Smooth muscle cell (in vitro differentiated cells): ENCODE data around the gene SMYD3. TPM values are rescaled to one million over a fixed set of nuclear protein-coding genes. Genes with fewer than 3 reads are reported as not detected.

Source experiments
- DNase-seq: peaks from one replicate; lab custom pipeline; 2025; ENCODE audit not compliant: unreplicated experiment; lab: John Stamatoyannopoulos, UW
- H2AFZ ChIP-seq: fragments of 200-600 bp; sonication (generic); 2 replicates; pipeline ENCODE4 v1.6.0; 2016; ENCODE audit warnings: antibody characterized with exemption, low read depth, mild to moderate bottlenecking
- H3F3A ChIP-seq: fragments of 200-600 bp; sonication (generic); 2 replicates; pipeline ENCODE4 v1.6.0; 2017; ENCODE audit warnings: antibody characterized with exemption, low read depth
- H3K27ac ChIP-seq: fragments of 200-600 bp; sonication (generic); 2 replicates; pipeline ENCODE4 v1.5.1; 2016; ENCODE audit warnings: low read depth, mild to moderate bottlenecking
- H3K27me3 ChIP-seq: fragments of 200-600 bp; sonication (generic); 2 replicates; pipeline ENCODE4 v1.6.1; 2016; ENCODE audit warnings: low read depth, mild to moderate bottlenecking
- H3K36me3 ChIP-seq: fragments of 200-600 bp; sonication (generic); 2 replicates; pipeline ENCODE4 v1.5.1; 2016; ENCODE audit warnings: low read depth
- H3K4me1 ChIP-seq: fragments of 200-600 bp; sonication (generic); 2 replicates; pipeline ENCODE4 v1.5.1; 2016; ENCODE audit warnings: low read depth
- H3K4me2 ChIP-seq: fragments of 200-600 bp; sonication (generic); 2 replicates; pipeline ENCODE4 v1.6.0; 2016; ENCODE audit warnings: mild to moderate bottlenecking
- H3K4me3 ChIP-seq: fragments of 200-600 bp; sonication (generic); 2 replicates; pipeline ENCODE4 v1.5.1; 2016; ENCODE audit warnings: mild to moderate bottlenecking
- H3K79me2 ChIP-seq: fragments of 200-600 bp; sonication (generic); 2 replicates; pipeline ENCODE4 v1.6.0; 2016; ENCODE audit warnings: low read depth, mild to moderate bottlenecking
- H3K9ac ChIP-seq: fragments of 200-600 bp; sonication (generic); 2 replicates; pipeline ENCODE4 v1.6.0; 2016; ENCODE audit warnings: low read depth
- H3K9me3 ChIP-seq: fragments of 200-600 bp; sonication (generic); replicated peaks from 2 replicates; pipeline ENCODE4 v1.5.1; 2016; ENCODE audit warnings: low read depth
- H4K20me1 ChIP-seq: fragments of 200-600 bp; sonication (generic); 2 replicates; pipeline ENCODE4 v1.6.0; 2016; ENCODE audit warnings: low read depth
- CTCF ChIP-seq: fragments of 200-600 bp; sonication (generic); IDR thresholded peaks from 2 replicates; pipeline ENCODE4 v1.5.1; 2017; ENCODE audit warnings: borderline replicate concordance, mild to moderate bottlenecking, antibody characterized with exemption; ENCODE audit not compliant: insufficient read depth, poor library complexity, severe bottlenecking
- WGBS: methylation state at CpG from one replicate; pipeline ENCODE4 v1.1.7; 2016; ENCODE audit warnings: low lambda C conversion rate; 5-methylcytosine and 5-hydroxymethylcytosine counted together
- polyA plus RNA-seq: library from polyadenylated mRNA; unstranded; fragments of >200 nt; fragmentation: Nextera tagmentation; extraction: Ambion mirVana; gene quantifications from 2 replicates; pipeline ENCODE4 v1.2.1, GENCODE V29; 2016
- total RNA-seq: library from RNA; depleted of rRNA; stranded (reverse); fragments of >200 nt; gene quantifications from 2 replicates; pipeline ENCODE4 v1.2.3, GENCODE V29; 2014

SMYD3 gene
- total and polyA plus RNA-seq, 2 experiments from 2014 or later = 162 to 301 TPM

GRCh38 chr1:245895455-245895959 lies 611.6 kb downstream of the SMYD3 start:
- H3F3A ChIP-seq = peaks cover 3% of the 10 kb centered on the region
- no peak overlapping the region for H2AFZ ChIP-seq
- H3K79me2 ChIP-seq = peaks cover 3% of the 10 kb centered on the region
- no peak for TF ChIP-seq CTCF
- no peaks in the 10 kb centered on the region for H3K27me3 ChIP-seq
- H3K4me1 ChIP-seq = no peaks in the 10 kb centered on the region
- no peaks in the 10 kb centered on the region for H4K20me1 ChIP-seq
- peaks cover 19% of the 10 kb centered on the region for H3K36me3 ChIP-seq
- H3K4me3 ChIP-seq = no peak overlapping the region
- peak overlapping the region; percentile 25 for H3K4me2 ChIP-seq
- H3K27ac ChIP-seq = peak overlapping the region; percentile 69
- H3K9me3 ChIP-seq = no peaks in the 10 kb centered on the region
- WGBS = 95% methylated on average over 5 of the region's 5 CpGs
- H3K9ac ChIP-seq = no peak overlapping the region
- DNase-seq = no peak

- no peak for DNase-seq
- WGBS = 24% methylated on average over 7 of the region's 7 CpGs
- no peaks in the 10 kb centered on the region for H4K20me1 ChIP-seq
These were observed 612.2 kb downstream of the SMYD3 start for GRCh38 chr1:245894843-245895242.

GRCh38 chr1:245893025-245893424 lies 614.1 kb downstream of the SMYD3 start:
- DNase-seq = no peak
- Histone ChIP-seq H2AFZ (no peak overlapping the region), H3K27me3 (no peaks in the 10 kb centered on the region), H4K20me1 (no peaks in the 10 kb centered on the region), H3K27ac (no peak overlapping the region), H3K9ac (no peak overlapping the region), H3K4me3 (no peak overlapping the region), H3K4me1 (no peaks in the 10 kb centered on the region), H3K36me3 (peaks cover 30% of the 10 kb centered on the region), H3K9me3 (peaks cover 8% of the 10 kb centered on the region), H3F3A (peaks cover 4% of the 10 kb centered on the region), H3K4me2 (no peak overlapping the region), H3K79me2 (peaks cover 16% of the 10 kb centered on the region)
- 87% methylated on average over 1 of the region's 1 CpG for whole genome bisulfite sequencing
- TF ChIP-seq CTCF = no peak

More at GRCh38 chr1:245894843-245895242, 612.2 kb downstream of the SMYD3 start:
- Histone ChIP-seq H3K27ac (peak overlapping the region; percentile 69), H3K36me3 (peaks cover 25% of the 10 kb centered on the region), H3K79me2 (peaks cover 8% of the 10 kb centered on the region), H3K4me2 (no peak overlapping the region), H3K9me3 (peaks cover 2% of the 10 kb centered on the region), H2AFZ (no peak overlapping the region), H3K4me3 (no peak overlapping the region), H3K4me1 (no peaks in the 10 kb centered on the region), H3F3A (peaks cover 4% of the 10 kb centered on the region), H3K9ac (no peak overlapping the region), H3K27me3 (no peaks in the 10 kb centered on the region)
- TF ChIP-seq CTCF = no peak

- peak; percentile 24 for TF ChIP-seq CTCF
- Histone ChIP-seq H2AFZ (no peak overlapping the region), H3K4me3 (no peak overlapping the region), H3K27ac (peak overlapping the region; percentile 73), H3K79me2 (peaks cover 16% of the 10 kb centered on the region), H4K20me1 (no peaks in the 10 kb centered on the region), H3K27me3 (no peaks in the 10 kb centered on the region), H3F3A (peaks cover 4% of the 10 kb centered on the region), H3K9ac (no peak overlapping the region), H3K4me2 (peak overlapping the region; percentile 15), H3K9me3 (peaks cover 8% of the 10 kb centered on the region), H3K4me1 (no peaks in the 10 kb centered on the region), H3K36me3 (peaks cover 35% of the 10 kb centered on the region)
- DNase-seq = no peak
- 50% methylated on average over 2 of the region's 2 CpGs for WGBS
These were observed 618.3 kb downstream of the SMYD3 start for GRCh38 chr1:245888809-245889208.
